Measurements from ENCODE around the gene TNFRSF14. TPM values are rescaled to one million over a fixed set of nuclear protein-coding genes. Genes with fewer than 3 reads are reported as not detected.

Gene TNFRSF14
- total and polyA plus RNA-seq, 2 experiments from 2014 or later: 7.8 to 13.3 TPM

GRCh38 chr1:2587860-2588571, 31.8 kb downstream of the TNFRSF14 start:
- WGBS, 2 experiments (ENCODE audit: low coverage in 1 of 2, low lambda C conversion rate in 2 of 2, missing lambda C conversion rate in 2 of 2): 83 to 84% methylated on average over 14 to 18 of the region's 19 CpGs
- no peak for DNase-seq
- Histone ChIP-seq H3K27ac (no peak overlapping the region), H3K79me2 (ENCODE audit: insufficient read depth) (no peaks in the 10 kb centered on the region), H3K4me2 (ENCODE audit: unreplicated experiment) (no peak overlapping the region), H3K4me3 (no peak overlapping the region), H3K9me3 (ENCODE audit: low read depth) (no peaks in the 10 kb centered on the region), H2AFZ (no peak overlapping the region), H3K4me1 (ENCODE audit: insufficient read depth) (no peaks in the 10 kb centered on the region), H3K36me3 (ENCODE audit: low read depth) (no peaks in the 10 kb centered on the region), H3K9me2 (ENCODE audit: insufficient read depth) (no peaks in the 10 kb centered on the region), H3F3A (ENCODE audit: insufficient read depth) (no peaks in the 10 kb centered on the region), H4K20me1 (ENCODE audit: insufficient read depth) (no peaks in the 10 kb centered on the region), H3K27me3 (replicated peaks; ENCODE audit: insufficient read depth) (no peaks in the 10 kb centered on the region), H3K9ac (no peak overlapping the region)
- in situ Hi-C loops (cut with MboI): no loop called here
- TF ChIP-seq EZH2phosphoT487 (IDR thresholded peaks at IDR 0.05; ENCODE audit: insufficient read depth, low read depth) (no peak), EZH2 (IDR thresholded peaks at IDR 0.05; ENCODE audit: insufficient read depth, poor library complexity, severe bottlenecking) (no peak)

- WGBS, 2 experiments (ENCODE audit: low coverage in 1 of 2, low lambda C conversion rate in 2 of 2, missing lambda C conversion rate in 2 of 2): 85 to 95% methylated on average over 19 to 21 of the region's 23 CpGs
- no peaks in the 10 kb centered on the region for H3K4me1 ChIP-seq (ENCODE audit: insufficient read depth)
- H3K79me2 ChIP-seq (ENCODE audit: insufficient read depth): no peaks in the 10 kb centered on the region
- H3F3A ChIP-seq (ENCODE audit: insufficient read depth): no peaks in the 10 kb centered on the region
- no peak for DNase-seq
- no peaks in the 10 kb centered on the region for H3K9me3 ChIP-seq (ENCODE audit: low read depth)
- H3K4me3 ChIP-seq: no peak overlapping the region
- H3K27ac ChIP-seq: no peak overlapping the region
- no peak overlapping the region for H2AFZ ChIP-seq
- in situ Hi-C loops (cut with MboI): no loop called here
- no peak overlapping the region for H3K4me2 ChIP-seq (ENCODE audit: unreplicated experiment)
- no peak overlapping the region for H3K9ac ChIP-seq
- no peaks in the 10 kb centered on the region for H3K9me2 ChIP-seq (ENCODE audit: insufficient read depth)
- H4K20me1 ChIP-seq (ENCODE audit: insufficient read depth): no peaks in the 10 kb centered on the region
- no peaks in the 10 kb centered on the region for H3K36me3 ChIP-seq (ENCODE audit: low read depth)
- H3K27me3 ChIP-seq (replicated peaks; ENCODE audit: insufficient read depth): no peaks in the 10 kb centered on the region
- TF ChIP-seq EZH2 (IDR thresholded peaks at IDR 0.05; ENCODE audit: insufficient read depth, poor library complexity, severe bottlenecking): no peak
- TF ChIP-seq EZH2phosphoT487 (IDR thresholded peaks at IDR 0.05; ENCODE audit: insufficient read depth, low read depth): no peak
Observed at GRCh38 chr1:2588661-2589430, 32.7 kb downstream of the TNFRSF14 start.

- 96 to 97% methylated on average over 25 of the region's 25 CpGs for WGBS, 2 experiments (ENCODE audit: low coverage in 1 of 2, low lambda C conversion rate in 2 of 2, missing lambda C conversion rate in 2 of 2)
- no peaks in the 10 kb centered on the region for H3K27me3 ChIP-seq (replicated peaks; ENCODE audit: insufficient read depth)
- TF ChIP-seq EZH2 (IDR thresholded peaks at IDR 0.05; ENCODE audit: insufficient read depth, poor library complexity, severe bottlenecking): no peak
- no peaks in the 10 kb centered on the region for H3K9me3 ChIP-seq (ENCODE audit: low read depth)
- no peak overlapping the region for H3K4me3 ChIP-seq
- no peak overlapping the region for H3K9ac ChIP-seq
- no peaks in the 10 kb centered on the region for H3K9me2 ChIP-seq (ENCODE audit: insufficient read depth)
- H3F3A ChIP-seq (ENCODE audit: insufficient read depth): no peaks in the 10 kb centered on the region
- no peak overlapping the region for H3K27ac ChIP-seq
- H2AFZ ChIP-seq: no peak overlapping the region
- no peaks in the 10 kb centered on the region for H3K36me3 ChIP-seq (ENCODE audit: low read depth)
- no peak overlapping the region for H3K4me2 ChIP-seq (ENCODE audit: unreplicated experiment)
- no peaks in the 10 kb centered on the region for H3K79me2 ChIP-seq (ENCODE audit: insufficient read depth)
- in situ Hi-C loops (cut with MboI): no loop called here
- no peaks in the 10 kb centered on the region for H3K4me1 ChIP-seq (ENCODE audit: insufficient read depth)
- no peak for DNase-seq
- no peaks in the 10 kb centered on the region for H4K20me1 ChIP-seq (ENCODE audit: insufficient read depth)
Observed at GRCh38 chr1:2589431-2590232, 33.5 kb downstream of the TNFRSF14 start.
